ENCODE measurements around the gene KDM2A.
A peak's percentile ranks its signal among the peaks of the same experiment; 100 is the strongest.
"Not testable (repeated sequence)": the region's sequence is repeated elsewhere in the genome, so short reads cannot be mapped to it uniquely, and the experiment has no call there.

KDM2A gene

DNA sequence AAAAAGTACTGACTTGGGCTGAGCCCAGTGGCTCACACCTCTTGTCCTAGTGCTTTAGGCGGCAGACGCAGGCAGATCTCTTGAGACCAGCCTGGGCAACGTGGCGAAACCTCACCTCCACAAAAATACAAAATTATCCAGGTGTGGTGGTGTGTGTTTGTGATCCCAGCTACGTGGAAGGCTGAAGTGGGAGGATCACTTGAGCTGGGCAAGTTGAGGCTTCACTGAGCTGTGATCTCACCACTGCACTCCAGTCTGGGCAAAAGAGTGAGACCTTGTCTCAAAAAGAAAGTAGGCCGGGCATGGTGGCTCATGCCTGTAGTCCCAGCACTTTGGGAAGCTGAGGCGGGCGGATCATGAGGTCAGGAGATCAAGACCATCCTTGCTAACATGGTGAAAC is 115.5 kb downstream of the KDM2A start:
- DNase-seq (ENCODE audit: low read depth, low spot score): not testable (repeated sequence)

DNA sequence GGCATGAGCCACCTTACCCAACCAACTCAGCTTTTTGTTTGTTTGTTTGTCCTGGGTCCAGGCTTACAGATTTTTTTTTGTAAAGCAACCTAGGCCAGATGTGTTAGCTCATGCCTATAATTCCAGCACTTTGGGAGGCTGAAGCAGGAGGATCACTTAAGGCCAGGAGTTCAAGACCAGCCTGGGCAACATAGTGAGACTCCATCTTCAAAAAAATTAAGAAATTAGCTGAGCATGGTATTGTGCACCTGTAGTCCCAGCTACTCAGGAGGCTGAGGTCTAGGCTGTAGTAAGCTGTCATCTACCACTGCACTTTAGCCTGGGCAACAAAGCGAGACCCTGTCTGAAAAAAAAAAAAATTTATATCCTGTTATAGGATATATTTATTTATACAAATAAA is 118.5 kb downstream of the KDM2A start:
- no peak for DNase-seq (ENCODE audit: low read depth, low spot score)

DNA sequence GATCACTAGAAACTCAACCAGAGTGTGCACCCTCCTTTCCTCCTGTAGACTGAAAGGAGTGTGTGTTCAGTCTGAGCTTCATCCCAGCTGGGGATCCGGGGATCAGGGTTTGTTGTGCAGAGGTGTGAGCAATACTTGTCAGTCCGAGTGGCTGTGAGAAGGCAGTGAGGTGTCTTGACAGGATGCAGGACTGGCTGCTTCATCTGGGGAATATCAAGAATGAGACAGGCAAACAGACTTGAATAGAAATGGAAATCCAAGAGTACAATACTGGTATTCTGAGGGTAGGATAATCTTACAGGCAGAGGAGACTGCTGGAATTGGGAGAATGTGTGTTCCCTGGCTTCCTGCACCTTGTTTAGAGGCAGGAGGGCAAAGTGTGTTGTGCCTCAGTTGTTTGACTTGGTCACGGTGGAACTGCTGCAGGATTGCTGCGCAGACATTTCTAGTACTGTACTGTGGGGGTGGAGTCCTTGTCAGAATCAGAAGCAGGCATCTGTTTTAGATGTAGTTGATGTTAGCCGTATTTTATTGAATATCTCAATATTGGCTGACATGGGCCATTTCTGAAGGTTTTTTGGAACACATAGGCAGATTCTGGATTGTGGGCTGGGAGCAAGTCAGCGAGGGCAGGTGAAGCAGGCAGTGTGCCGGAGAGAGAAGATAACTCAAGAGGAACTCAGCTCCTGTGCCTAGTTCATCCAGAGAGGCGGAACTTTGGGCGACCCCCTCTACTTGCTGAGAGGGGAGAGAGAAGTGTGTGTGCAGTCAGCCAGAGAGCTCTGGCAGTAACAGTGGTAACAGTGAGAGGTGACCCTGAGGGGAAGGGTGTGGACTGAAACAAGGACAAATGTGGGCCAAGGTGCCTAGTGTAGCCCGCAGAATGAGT is 120.1 kb downstream of the KDM2A start:
- peak; percentile 51 for DNase-seq (ENCODE audit: low read depth, low spot score)

- DNase-seq (ENCODE audit: low read depth, low spot score): peak; percentile 100
Observed at GRCh38 chr11:67239783-67240575, 120.9 kb downstream of the KDM2A start.

DNA sequence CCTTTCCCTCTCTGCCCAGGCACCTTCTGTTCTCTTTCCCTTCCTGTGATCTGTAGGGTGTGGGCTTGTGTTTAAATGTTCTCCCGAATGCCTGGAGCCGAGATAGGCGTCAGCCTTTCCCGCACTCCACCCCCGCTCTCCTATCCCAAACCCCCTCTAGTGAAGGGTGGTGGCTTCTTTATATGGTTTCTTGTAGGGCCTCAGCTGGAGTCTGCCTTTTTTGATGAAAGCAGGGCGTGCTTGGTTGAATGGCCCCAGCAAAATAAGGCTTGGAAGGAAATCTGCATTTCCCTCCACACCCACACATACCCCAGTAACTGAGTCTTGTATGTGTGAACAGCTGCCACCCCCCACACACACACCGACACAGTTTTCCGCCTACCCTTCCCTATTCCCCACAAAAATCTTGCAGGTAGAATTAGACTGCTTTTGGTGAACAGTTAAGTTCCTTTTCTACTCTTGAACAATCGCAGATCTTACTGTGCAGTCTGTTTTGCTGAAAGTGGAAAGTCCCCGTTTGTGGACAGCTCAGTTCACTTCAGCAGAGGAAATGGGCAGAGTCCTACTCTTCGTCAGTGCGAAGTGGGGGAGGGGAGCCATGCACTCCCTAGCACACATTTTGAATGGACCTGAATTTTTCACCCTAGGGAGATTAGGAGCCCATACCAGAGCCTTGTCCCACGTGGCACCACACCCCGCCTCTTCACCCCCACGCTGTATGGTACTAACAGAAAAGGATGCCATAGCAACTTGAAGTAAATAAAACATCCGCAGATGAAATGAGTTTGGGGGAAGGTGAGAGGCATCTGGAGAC is 121.7 kb downstream of the KDM2A start:
- DNase-seq (ENCODE audit: low read depth, low spot score): peak; percentile 73

- no peak for DNase-seq (ENCODE audit: low read depth, low spot score)
Observed at GRCh38 chr11:67242548-67242947, 123.5 kb downstream of the KDM2A start.

GRCh38 chr11:67243051-67243450 is 124.0 kb downstream of the KDM2A start:
- no peak for DNase-seq (ENCODE audit: low read depth, low spot score)

- DNase-seq (ENCODE audit: low read depth, low spot score): no peak
Observed at GRCh38 chr11:67245046-67245445, 126.0 kb downstream of the KDM2A start.

DNA sequence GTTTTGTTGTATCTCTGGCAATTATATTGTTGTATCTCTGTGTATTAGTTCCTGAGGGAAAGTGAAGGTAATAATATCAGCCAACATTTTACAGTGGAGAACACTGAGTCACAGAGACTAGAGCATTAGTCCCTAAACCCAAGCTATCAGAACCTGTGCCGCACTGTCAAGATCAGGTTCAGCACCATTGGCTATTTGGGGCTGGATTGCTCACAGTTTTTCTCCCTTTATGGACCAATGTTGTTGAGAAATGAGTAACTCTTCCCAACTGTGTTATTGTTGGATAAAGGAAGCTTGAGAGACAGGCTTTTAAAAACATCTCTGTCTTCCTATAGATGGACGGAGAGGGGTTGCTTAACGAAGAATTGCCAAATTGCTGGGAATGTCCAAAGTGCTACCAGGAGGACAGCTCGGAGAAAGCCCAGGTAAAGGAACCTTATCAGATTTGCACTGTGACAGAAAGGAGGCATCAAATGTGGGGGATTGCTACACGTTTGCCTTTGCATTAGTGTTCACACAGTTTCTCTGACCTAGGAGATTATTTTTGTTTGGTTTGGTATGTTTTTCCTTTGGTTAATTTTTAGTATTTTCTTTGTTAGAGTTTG is 129.0 kb downstream of the KDM2A start:
- no peak for DNase-seq (ENCODE audit: low read depth, low spot score)

GRCh38 chr11:67248653-67249052 is 129.6 kb downstream of the KDM2A start:
- DNase-seq (ENCODE audit: low read depth, low spot score): peak; percentile 83

- no peak for DNase-seq (ENCODE audit: low read depth, low spot score)
Observed at GRCh38 chr11:67250059-67251043, 131.3 kb downstream of the KDM2A start.

DNA sequence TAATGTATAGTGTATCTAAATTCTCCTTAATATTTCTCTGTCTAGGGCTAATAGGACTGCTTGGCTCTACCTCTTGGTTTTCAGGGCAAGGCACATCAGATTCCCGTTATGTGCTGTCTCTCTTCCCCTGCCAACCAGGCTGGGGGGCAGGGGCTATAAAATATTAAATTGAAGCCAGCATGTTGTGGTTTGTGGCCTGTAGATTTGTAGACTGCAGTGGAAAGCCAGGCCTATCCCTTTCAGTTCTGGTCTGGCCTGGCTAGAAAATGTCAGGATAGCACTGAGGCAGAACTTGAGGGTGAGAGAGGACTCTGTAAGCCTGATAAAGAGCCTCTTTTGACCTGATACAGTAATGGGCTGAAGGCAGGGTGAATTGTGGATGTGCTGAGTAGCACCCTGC is 132.8 kb downstream of the KDM2A start:
- no peak for DNase-seq (ENCODE audit: low read depth, low spot score)

DNA sequence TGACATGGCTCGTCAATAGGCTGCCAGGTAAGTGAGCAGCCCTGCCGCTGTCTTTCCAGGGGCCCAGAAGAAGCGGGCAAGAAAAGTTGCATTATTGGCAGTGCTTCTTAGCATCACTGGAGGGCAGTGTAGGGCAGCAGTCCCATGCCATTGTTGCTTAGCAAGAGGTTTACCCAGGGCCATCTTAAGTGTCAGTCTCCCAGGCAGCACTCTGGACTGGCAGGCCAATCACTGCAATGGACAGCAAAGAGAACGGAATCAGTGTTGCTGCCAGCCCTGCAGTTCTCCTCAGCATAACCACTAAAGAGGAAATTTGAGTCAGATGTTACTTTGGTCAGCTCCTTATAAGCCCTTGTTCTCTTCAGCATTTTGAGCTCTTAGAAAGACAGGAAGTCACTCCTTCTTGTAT is 133.8 kb downstream of the KDM2A start:
- peak; percentile 42 for DNase-seq (ENCODE audit: low read depth, low spot score)

DNA sequence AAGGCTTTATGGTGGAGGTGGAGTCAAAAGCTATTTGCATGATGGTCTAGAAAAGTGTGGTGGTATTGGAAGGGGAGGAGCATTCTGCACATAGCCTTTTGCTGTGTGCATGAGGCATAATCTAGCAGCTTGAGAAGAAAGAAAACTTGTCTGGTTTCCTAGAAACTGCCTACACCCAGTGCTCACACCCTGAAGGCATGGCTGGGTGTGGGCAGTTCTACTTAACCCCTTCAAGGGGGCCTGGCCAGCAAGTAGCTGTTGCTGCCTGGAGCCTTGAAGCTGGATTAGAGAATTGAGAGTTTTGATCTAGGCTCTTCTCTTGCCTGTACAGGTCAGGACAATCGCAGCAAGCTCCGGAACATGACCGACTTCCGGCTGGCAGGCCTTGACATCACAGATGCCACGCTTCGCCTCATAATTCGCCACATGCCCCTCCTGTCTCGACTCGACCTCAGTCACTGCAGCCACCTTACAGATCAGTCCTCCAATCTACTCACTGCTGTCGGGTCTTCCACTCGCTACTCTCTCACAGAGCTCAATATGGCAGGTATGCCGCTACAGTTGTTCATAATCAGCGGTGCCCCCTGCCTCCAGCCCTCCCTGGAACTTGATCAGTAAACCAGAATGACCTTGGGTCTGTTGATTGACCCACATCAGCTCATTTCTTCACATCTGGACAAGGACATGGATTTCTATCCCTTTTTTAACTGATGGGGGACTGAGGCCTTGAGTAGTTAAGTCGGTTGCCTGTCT is 135.0 kb downstream of the KDM2A start:
- DNase-seq (ENCODE audit: low read depth, low spot score): no peak

DNA sequence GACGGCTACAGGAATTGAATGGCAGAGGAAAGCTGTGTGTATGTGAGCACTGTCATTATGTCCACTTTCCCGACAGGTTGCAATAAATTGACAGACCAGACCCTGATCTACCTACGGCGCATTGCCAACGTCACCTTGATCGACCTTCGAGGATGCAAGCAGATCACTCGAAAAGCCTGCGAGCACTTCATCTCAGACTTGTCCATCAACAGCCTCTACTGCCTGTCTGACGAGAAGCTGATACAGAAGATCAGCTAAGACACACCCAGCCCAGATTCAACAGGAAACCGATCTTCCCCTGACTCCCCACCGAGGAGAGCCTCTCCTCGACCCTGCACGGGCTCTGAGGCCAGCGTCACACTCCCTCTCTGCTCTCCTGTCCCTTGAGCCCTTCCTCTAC is 135.7 kb downstream of the KDM2A start:
- no peak for DNase-seq (ENCODE audit: low read depth, low spot score)

GRCh38 chr11:67255353-67255752 is 136.3 kb downstream of the KDM2A start:
- DNase-seq (ENCODE audit: low read depth, low spot score): no peak

GRCh38 chr11:67255864-67256263 is 136.8 kb downstream of the KDM2A start:
- no peak for DNase-seq (ENCODE audit: low read depth, low spot score)

DNA sequence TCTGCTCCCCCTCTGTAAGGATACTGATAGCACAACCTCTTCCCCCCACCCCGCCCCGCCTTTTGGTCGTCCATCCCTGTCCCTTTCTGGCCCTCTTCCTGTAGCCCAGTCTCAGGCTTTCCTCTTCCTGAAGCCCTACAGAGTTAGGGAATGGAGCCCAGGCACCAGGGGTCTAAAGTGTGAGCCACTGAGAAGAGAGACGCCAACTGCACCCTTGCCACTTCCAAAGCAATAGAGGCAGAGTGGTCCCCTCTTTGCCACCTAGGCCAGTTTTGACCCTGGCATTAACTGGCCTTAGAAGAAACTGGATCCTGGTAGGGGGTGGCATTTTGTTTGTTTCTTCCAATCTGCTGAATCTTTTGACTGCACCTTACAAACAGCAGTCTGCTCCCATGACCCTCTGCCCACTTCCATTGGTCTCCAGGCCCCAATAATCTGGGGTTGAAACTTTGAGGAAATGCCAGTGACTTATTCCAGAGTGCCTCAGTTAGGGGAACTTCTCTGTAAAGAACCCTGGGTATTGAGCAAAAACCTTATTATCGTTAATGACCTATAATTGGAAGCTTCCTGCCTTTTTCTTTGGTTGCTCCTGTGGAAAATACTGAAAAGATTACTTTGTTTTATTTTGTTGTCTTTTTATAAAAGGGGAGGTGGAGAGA is 137.5 kb downstream of the KDM2A start:
- no peak for DNase-seq (ENCODE audit: low read depth, low spot score)

GRCh38 chr11:67260406-67260805 is 141.3 kb downstream of the KDM2A start:
- no peak for DNase-seq (ENCODE audit: low read depth, low spot score)
